22Rv1 (cell line): ENCODE measurements around the gene C1orf21.

Experiments used
- ZFX ChIP-seq: fragments of 450-650 bp; IDR thresholded peaks from 2 replicates; pipeline ENCODE4 v1.6.1; 2017; ENCODE audit warnings: antibody characterized with exemption, borderline replicate concordance
- TF ChIP-seq, protein P1 (sequence below): fragments of 450-650 bp; IDR thresholded peaks from 2 replicates; pipeline ENCODE4 v1.5.1; 2017; ENCODE audit warnings: mild to moderate bottlenecking

GRCh38 chr1:184388971-184389370, 2.1 kb downstream of the C1orf21 start:
- TF ChIP-seq, protein P1, sequence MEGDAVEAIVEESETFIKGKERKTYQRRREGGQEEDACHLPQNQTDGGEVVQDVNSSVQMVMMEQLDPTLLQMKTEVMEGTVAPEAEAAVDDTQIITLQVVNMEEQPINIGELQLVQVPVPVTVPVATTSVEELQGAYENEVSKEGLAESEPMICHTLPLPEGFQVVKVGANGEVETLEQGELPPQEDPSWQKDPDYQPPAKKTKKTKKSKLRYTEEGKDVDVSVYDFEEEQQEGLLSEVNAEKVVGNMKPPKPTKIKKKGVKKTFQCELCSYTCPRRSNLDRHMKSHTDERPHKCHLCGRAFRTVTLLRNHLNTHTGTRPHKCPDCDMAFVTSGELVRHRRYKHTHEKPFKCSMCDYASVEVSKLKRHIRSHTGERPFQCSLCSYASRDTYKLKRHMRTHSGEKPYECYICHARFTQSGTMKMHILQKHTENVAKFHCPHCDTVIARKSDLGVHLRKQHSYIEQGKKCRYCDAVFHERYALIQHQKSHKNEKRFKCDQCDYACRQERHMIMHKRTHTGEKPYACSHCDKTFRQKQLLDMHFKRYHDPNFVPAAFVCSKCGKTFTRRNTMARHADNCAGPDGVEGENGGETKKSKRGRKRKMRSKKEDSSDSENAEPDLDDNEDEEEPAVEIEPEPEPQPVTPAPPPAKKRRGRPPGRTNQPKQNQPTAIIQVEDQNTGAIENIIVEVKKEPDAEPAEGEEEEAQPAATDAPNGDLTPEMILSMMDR: no peak
- TF ChIP-seq ZFX: no peak
